DND-41 (cell line): ENCODE data around the gene GABRG3.

Experiments
- ATAC-seq: fragments of 200-7000 bp; cut with Tn5 transposase; 3 replicates; pipeline ENCODE4 v1.9.1; 2021; ENCODE audit warnings: low read depth; ENCODE audit not compliant: insufficient read depth
- DNase-seq: peaks from one replicate; pipeline ENCODE4 v3.0.0-alpha.2; 2020
- H2AFZ ChIP-seq: 2 replicates; pipeline ENCODE4 v1.6.0; 2012; ENCODE audit warnings: low read depth, low read length
- H3K27ac ChIP-seq: 2 replicates; pipeline ENCODE4 v1.5.1; 2012; ENCODE audit warnings: low read length, inconsistent platforms
- H3K27me3 ChIP-seq: fragments of 200-600 bp; sonication (generic); 2 replicates; pipeline ENCODE4 v1.6.0; 2012; ENCODE audit warnings: low read length, mild to moderate bottlenecking, inconsistent platforms; ENCODE audit not compliant: insufficient read depth, poor library complexity
- H3K36me3 ChIP-seq: 2 replicates; pipeline ENCODE4 v1.5.1; 2012; ENCODE audit warnings: low read length, inconsistent platforms; ENCODE audit not compliant: insufficient read depth
- H3K4me1 ChIP-seq: 2 replicates; pipeline ENCODE4 v1.5.1; 2012; ENCODE audit warnings: mild to moderate bottlenecking, low read length; ENCODE audit not compliant: insufficient read depth
- H3K4me2 ChIP-seq: 2 replicates; pipeline ENCODE4 v1.6.0; 2012; ENCODE audit warnings: mild to moderate bottlenecking, moderate library complexity, low read length, inconsistent platforms; ENCODE audit not compliant: insufficient read depth
- H3K4me3 ChIP-seq, 2 experiments: fragments of 200-600 bp in 1 of 2; shearing (Covaris generic) in 1 of 2; 2 replicates each; pipeline ENCODE4 v1.5.1; 2012 to 2016; ENCODE audit warnings: inconsistent platforms in 2 of 2, low read length in 2 of 2, mild to moderate bottlenecking in 2 of 2, low read depth in 1 of 2, moderate library complexity in 1 of 2
- H3K79me2 ChIP-seq: 2 replicates; pipeline ENCODE4 v1.6.0; 2012; ENCODE audit warnings: low read length, inconsistent platforms; ENCODE audit not compliant: insufficient read depth
- H3K9ac ChIP-seq: 2 replicates; pipeline ENCODE4 v1.6.0; 2012; ENCODE audit warnings: low read depth, mild to moderate bottlenecking, inconsistent platforms, low read length, moderate library complexity
- H3K9me3 ChIP-seq: 2 replicates; pipeline ENCODE4 v1.5.1; 2012; ENCODE audit warnings: low read length, moderate library complexity, mild to moderate bottlenecking, inconsistent platforms; ENCODE audit not compliant: insufficient read depth, severe bottlenecking
- H4K20me1 ChIP-seq: 2 replicates; pipeline ENCODE4 v1.6.0; 2012; ENCODE audit warnings: low read length; ENCODE audit not compliant: insufficient read depth
- CTCF ChIP-seq: IDR thresholded peaks from 2 replicates; pipeline ENCODE4 v1.5.1; 2012; ENCODE audit warnings: borderline replicate concordance, low read length, moderate library complexity, mild to moderate bottlenecking; ENCODE audit not compliant: poor library complexity, severe bottlenecking; ENCODE audit errors: extremely low read depth
- EZH2 ChIP-seq: IDR thresholded peaks from 3 replicates; pipeline ENCODE4 v1.6.1; 2012; ENCODE audit warnings: borderline replicate concordance, low read depth, mild to moderate bottlenecking, moderate library complexity, low read length, inconsistent platforms; ENCODE audit not compliant: severe bottlenecking

The GABRG3 gene

GRCh38 chr15:27563765-27564370 is 592.9 kb downstream of the GABRG3 start:
- Histone ChIP-seq H3K36me3 (no peaks in the 10 kb centered on the region), H4K20me1 (no peaks in the 10 kb centered on the region), H3K9ac (no peak overlapping the region), H3K9me3 (peaks cover 6% of the 10 kb centered on the region), H3K27me3 (no peaks in the 10 kb centered on the region), H3K4me2 (no peak overlapping the region), H3K4me1 (no peaks in the 10 kb centered on the region), H2AFZ (no peak overlapping the region), H3K79me2 (no peaks in the 10 kb centered on the region), H3K4me3 (no peak overlapping the region), H3K27ac (no peak overlapping the region)
- TF ChIP-seq CTCF = no peak
- TF ChIP-seq EZH2 = no peak
- ATAC-seq (no peak), DNase-seq (no peak)

DNA sequence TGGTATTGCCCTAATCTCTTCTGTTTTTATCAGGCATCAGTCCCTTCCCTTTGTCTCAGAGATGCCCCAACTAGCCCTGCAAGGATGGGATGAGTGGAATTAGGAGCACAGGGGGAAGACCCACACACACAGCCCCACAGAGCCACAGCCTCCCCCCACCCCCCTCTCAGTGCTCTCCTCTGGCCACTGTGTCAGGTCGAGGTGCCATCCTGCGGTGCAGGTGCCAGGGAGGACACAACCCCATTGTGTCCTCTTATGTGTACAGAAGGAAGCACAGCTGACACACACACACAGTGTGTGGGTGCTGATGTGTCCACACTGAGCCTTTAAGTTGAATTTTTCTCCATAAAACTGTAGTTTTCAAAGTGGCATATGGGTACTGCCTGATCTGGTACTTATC is 593.7 kb downstream of the GABRG3 start:
- no peak overlapping the region for H3K4me3 ChIP-seq
- no peaks in the 10 kb centered on the region for H3K27me3 ChIP-seq
- H3K4me2 ChIP-seq = no peak overlapping the region
- TF ChIP-seq EZH2 = no peak
- no peak for TF ChIP-seq CTCF
- H3K27ac ChIP-seq = no peak overlapping the region
- no peak overlapping the region for H2AFZ ChIP-seq
- H3K79me2 ChIP-seq = no peaks in the 10 kb centered on the region
- no peak for ATAC-seq
- H3K9ac ChIP-seq = no peak overlapping the region
- peaks cover 6% of the 10 kb centered on the region for H3K9me3 ChIP-seq
- no peaks in the 10 kb centered on the region for H4K20me1 ChIP-seq
- H3K36me3 ChIP-seq = no peaks in the 10 kb centered on the region
- H3K4me1 ChIP-seq = no peaks in the 10 kb centered on the region
- DNase-seq = no peak

DNA sequence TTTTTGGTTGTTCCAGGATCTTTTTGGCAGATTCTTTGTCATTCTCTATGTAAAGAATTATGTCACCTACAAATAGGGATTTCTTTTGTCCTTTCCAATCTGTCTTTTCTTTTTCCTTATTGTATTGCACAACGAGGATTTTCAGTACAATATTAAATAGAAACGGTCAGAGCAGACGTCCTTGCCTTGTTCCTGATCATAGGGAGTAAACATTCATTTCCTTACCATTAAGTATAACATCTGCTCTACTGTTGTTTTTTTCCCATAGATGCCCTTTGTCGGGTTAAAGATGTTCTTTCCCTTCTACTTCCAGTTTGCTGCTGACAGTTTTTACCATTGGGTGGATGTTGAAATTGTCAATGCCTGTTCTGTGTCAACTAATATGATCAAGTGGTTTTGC is 599.8 kb downstream of the GABRG3 start:
- DNase-seq = no peak
- ATAC-seq = no peak
- TF ChIP-seq EZH2 = no peak
- no peak for TF ChIP-seq CTCF
- H3K9ac ChIP-seq = no peak overlapping the region
- no peak overlapping the region for H3K4me2 ChIP-seq
- H3K79me2 ChIP-seq = no peaks in the 10 kb centered on the region
- no peaks in the 10 kb centered on the region for H3K27me3 ChIP-seq
- no peak overlapping the region for H2AFZ ChIP-seq
- no peaks in the 10 kb centered on the region for H4K20me1 ChIP-seq
- H3K27ac ChIP-seq = no peak overlapping the region
- no peaks in the 10 kb centered on the region for H3K4me1 ChIP-seq
- no peaks in the 10 kb centered on the region for H3K36me3 ChIP-seq
- no peaks in the 10 kb centered on the region for H3K9me3 ChIP-seq
- no peak overlapping the region for H3K4me3 ChIP-seq
